ENCODE data around the gene LIN7C. TPM values are rescaled to one million over a fixed set of nuclear protein-coding genes. Genes with fewer than 3 reads are reported as not detected.

The LIN7C gene
- total and polyA plus RNA-seq, 2 of the 13 experiments (the other 11 are each of a cell fraction or from before 2014, with no cell fraction given), result 14.8 to 37.2 TPM

GRCh38 chr11:27467181-27467913 lies 39.2 kb downstream of the LIN7C start (continued):
- TF ChIP-seq REST (IDR thresholded peaks at IDR 0.05; ENCODE audit: borderline replicate concordance in 1 of 2, low read depth in 1 of 2, low read length in 2 of 2), result no peak
- TF ChIP-seq KMT2B (CRISPR knock-in tag; IDR thresholded peaks at IDR 0.05), result no peak
- TF ChIP-seq NAIF1 (CRISPR knock-in tag; IDR thresholded peaks at IDR 0.05; ENCODE audit: borderline replicate concordance), result no peak
- no peak for TF ChIP-seq ZNF281 (CRISPR knock-in tag; IDR thresholded peaks at IDR 0.05; ENCODE audit: borderline replicate concordance)
- TF ChIP-seq ZNF235 (CRISPR knock-in tag; IDR thresholded peaks at IDR 0.05; ENCODE audit: borderline replicate concordance), result no peak
- no peak for TF ChIP-seq ZNF232 (CRISPR knock-in tag; IDR thresholded peaks at IDR 0.05; ENCODE audit: borderline replicate concordance)
- no peak for TF ChIP-seq IRF9 (CRISPR knock-in tag; IDR thresholded peaks at IDR 0.05; ENCODE audit: borderline replicate concordance)
- TF ChIP-seq FOSL2 (CRISPR knock-in tag; IDR thresholded peaks at IDR 0.05), result peak; percentile 86
- no peak for TF ChIP-seq LCORL (IDR thresholded peaks at IDR 0.05)
- TF ChIP-seq LCORL (CRISPR knock-in tag; IDR thresholded peaks at IDR 0.05), result no peak
- no peak for TF ChIP-seq RARG (CRISPR knock-in tag; IDR thresholded peaks at IDR 0.05; ENCODE audit: low read depth)
- TF ChIP-seq ZNF30 (CRISPR knock-in tag; IDR thresholded peaks at IDR 0.05), result no peak
- no peak for TF ChIP-seq CHD2 (IDR thresholded peaks at IDR 0.05; ENCODE audit: low read depth, low read length)
- peak; percentile 94 for TF ChIP-seq HNF1A (IDR thresholded peaks at IDR 0.05; ENCODE audit: low read depth)
- peak; percentile 93 for TF ChIP-seq HNF1A (CRISPR knock-in tag; IDR thresholded peaks at IDR 0.05; ENCODE audit: borderline replicate concordance)
